Kasumi-1 (cell line): Measurements from ENCODE around the gene AGAP5.
A peak's percentile ranks its signal among the peaks of the same experiment; 100 is the strongest.
"Not testable (repeated sequence)": the region's sequence is repeated elsewhere in the genome, so short reads cannot be mapped to it uniquely, and the experiment has no call there.

Experiments used
- DNase-seq, 2 experiments: peaks; one replicate each; lab custom pipeline; 2025; lab: John Stamatoyannopoulos, UW

AGAP5 gene

DNA sequence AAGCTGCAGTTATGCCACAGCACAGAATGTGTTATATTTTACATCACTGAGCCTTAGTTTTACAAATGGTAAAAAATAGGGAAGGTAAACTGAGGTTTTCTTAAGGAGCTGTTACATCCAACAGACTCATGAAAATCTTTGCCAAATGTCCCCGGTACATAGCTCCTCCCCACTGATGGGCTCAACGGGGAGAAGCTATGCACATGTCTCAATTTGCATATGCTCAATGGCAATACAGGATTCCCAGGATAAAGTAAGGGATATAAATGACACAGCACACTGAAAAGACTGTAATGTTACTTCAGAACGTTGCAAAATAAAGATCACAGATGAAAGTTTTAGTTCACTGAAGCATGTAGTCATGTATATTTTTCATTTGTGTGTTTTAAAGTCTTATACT lies 16.6 kb upstream of the AGAP5 start:
- not testable (repeated sequence) for DNase-seq

DNA sequence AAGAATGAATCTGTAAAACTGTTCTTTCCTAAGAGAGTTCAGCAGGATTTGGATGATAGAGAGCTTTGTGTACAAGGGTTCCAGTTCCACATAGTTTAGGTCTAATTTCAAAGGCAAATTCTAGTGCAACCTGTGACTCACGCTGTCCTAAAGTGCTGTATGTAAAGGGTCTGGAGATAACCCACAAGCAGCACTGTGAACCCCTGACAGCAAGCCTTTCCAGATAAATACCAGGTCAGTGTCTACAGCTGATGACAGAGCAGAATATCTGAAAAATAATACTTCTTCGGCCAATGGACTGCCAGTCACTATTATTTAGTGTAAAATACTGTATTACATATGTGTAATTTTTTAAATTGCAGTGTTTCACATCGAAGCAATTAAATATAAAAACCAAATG lies 16.0 kb upstream of the AGAP5 start:
- DNase-seq = not testable (repeated sequence)

DNA sequence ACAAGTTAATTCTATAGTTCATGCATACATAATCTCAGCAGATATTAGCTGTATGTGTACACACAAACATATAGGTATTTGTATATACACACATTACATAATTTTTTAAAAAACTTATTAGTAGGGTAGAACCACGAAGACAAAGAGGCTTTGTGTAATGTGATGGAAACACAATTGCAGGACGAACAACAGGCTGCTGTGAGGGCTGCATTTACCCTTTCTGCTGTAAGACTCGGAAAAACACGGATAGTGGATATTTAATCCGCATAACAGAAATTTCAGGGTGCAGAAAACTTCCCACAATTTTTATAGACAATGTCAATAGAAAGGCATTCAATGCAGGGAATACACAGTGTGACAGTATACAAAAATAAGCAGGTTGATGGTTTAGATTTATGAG lies 13.8 kb upstream of the AGAP5 start:
- DNase-seq = not testable (repeated sequence)

DNA sequence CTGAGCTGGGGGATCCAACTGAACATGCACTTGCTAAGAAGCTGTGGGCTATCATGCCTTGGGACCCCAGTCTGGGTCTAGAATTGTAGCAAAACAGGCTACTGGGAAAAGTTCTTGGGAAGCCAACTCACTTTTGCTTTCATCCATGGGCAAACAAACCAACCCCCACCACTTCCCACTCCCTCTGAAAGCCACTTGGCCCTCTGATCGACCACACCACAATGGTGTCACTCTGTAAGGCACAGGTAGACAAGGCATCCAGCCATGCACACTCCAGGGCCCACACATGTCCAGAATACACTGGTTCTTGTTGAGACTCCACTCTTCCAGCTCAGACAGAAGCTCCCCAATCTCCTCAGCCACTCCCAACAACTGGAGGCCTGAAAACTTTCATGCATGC lies 10.2 kb upstream of the AGAP5 start:
- DNase-seq = not testable (repeated sequence)

DNA sequence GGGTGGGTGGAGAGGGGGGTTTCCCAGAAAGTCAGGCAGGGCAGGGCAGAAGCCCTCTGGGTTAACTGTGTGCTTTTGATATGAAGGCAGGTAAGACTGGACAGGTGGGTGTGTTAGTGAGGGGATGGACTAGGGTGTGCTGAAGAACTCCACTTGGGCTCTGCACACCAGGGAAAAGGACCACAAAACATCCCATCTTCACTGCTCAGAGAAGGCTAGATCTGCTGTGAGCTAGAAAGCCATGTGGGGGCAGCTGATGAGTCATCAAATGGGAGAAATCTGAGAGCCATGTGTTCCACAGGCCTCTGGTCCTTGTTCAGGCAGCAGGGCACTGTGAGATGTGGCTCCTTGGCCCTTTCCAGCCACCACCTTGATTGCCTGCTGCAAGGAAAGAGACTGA lies 9.7 kb upstream of the AGAP5 start:
- DNase-seq = not testable (repeated sequence)

DNA sequence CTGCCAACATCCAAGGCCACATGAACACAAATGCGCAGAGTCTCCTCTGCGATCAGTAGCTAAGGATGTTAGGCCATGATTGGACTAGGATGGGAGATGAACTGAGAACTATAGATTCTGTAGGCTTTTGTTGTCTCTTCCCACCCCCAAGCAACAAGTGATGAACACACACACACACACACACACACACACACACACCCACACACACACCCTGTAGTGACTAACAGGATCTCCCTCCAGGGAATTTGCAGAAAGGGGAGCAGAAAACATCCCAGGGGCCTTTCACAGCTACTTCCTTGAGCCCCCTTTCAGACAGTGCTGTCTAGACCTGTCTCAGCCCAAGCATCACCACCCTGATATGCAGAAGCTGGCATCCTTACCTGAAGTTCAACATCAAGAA lies 8.6 kb upstream of the AGAP5 start:
- DNase-seq = not testable (repeated sequence)

DNA sequence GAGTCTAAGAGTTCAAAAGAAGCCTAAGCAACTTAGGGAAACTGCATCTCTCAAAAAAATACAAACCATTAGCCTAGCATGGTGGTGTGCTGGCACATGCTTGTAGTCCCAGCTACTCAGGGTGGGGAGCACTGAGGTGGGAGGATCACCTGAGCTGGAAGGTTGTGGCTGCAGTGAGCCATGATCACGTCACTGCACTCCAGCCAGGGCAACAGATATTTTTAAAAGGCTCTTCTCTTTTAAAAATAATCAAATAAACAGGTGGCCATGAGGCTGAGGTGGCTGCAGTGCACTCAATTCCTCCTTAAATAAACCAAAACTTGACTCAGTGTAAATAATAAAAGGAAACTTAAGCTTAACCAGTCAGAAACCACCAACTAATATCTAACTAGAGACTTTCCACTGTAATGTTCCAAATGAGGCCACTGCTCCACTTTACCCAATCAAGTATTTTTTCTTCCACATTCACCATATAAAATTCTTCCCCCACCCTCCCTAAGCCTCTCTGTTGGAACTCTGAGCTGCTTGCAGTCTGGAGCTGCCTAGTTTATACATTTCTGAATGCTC lies 7.7 kb upstream of the AGAP5 start:
- not testable (repeated sequence) for DNase-seq

DNA sequence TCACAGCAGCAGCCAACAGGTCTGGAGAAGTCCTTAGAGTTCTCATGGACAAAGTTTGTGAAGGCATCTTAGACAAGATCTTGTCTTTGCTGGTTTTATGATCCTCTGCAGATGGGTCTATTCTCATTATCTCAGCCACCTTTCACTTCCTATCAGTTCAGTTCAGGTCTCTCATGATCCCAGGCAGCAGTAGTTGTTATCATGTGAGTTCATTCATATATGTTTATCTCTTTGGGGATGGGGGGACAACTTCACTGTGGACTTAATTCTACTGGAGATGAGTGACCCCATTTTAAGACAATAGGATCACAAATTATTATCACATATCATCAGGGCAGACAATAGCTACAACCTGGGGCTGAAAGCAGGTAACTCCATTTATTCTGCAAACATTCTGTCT lies 6.0 kb upstream of the AGAP5 start:
- not testable (repeated sequence) for DNase-seq

DNA sequence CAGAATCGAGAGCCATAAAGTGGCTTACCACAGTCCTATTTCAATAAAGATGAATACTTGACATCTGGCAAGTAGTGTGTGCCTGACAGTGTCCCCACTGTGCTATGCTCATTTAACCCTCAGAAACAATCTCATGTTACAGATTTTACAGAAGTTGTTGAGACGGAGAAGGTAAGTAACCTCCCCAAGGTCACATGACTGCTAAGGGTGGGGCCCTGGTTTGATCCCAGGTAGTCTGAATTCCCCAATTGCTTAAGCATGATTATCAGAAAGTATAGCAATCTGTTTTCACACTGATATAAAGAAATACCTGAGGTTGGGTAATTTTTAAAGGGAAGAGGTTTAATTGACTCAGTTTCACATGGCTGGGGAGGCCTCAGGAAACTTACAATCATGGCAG lies 910 bp upstream of the AGAP5 start:
- not testable (repeated sequence) for DNase-seq

DNA sequence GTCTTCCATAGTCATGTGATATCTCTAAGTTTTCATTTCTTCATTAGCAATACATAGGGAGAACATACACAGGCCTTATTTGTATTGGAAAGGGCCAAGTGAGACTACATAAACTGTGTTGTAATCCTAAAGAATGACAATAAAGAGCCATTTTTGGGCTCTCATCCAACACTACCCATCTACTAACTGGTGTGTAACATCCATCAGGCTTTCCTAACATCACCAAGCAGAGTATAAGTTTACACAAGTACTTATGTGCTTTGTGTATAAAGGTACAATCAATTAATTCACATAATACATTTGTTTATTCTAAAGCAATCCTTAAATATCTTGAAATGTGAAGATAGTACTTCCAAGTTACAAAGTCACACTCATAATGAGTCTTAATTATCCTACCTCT lies 2.6 kb downstream of the AGAP5 start:
- DNase-seq = not testable (repeated sequence)

DNA sequence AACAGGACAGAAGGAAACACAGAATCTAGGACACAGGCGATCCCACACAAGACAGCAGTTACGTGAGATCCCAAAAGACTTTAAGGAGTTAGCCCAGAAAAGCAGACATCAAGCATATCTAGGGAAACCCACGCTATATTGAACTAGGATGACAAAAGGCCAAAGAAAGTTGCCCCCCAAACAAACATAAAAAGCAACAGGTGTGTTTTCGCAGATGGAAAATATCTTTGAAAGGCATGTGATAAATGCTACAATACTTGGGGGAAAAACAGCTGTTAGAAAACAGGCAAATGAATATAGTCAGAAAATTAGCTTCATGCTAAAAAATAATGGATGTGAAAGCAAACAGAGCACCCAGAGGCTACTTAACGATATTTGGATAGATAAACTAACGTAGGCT lies 7.2 kb downstream of the AGAP5 start:
- not testable (repeated sequence) for DNase-seq

DNA sequence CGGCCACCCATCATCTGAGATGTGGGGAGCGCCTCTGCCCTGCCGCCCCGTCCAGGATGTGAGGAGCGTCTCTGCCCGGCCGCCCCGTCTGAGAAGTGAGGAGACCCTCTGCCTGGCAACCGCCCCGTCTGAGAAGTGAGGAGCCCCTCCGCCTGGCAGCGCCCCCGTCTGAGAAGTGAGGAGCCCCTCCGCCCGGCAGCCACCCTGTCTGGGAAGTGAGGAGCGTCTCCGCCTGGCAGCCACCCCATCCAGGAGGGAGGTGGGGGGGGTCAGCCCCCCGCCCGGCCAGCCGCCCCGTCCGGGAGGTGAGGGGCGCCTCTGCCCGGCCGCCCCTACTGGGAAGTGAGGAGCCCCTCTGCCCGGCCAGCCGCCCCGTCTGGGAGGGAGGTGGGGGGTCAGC lies 8.3 kb downstream of the AGAP5 start:
- DNase-seq = not testable (repeated sequence)

DNA sequence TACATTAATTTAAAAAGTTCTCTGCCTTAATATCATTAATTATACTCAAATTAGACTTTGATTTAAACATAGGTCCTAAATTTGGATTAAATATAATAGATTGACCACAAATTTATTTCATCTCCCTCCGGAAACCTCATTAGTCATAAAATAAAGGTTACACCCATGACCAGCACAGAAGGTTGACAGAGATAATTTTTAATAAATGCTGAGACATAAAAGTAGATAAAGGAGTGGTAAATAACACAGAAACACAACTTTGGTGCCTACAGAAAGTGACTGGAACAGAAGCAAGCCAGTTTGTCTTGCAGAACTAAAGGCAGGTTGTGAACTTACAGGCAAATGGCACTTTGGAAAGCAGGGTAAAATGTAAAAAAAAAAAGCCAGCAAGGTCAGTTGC lies 10.3 kb downstream of the AGAP5 start:
- DNase-seq = not testable (repeated sequence)

DNA sequence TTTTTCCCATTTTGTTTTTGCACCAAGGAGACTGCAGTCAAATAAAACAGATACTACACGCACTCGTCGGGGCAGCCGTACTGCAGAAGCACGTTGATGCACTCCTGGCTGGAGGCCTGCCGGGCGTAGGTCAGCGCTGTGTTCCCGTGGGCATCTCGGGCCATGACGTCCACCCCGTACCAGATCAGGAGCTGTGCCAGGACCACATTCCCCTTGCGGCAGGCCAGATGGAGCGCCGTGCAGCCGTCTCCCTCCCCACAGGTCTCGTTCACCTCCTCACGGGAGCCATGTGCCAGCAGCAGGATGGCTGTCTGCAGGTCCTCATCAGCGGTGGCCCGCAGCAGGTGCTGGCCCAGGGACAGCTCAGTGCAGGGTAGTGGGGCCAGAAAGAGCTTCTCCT lies 23.4 kb downstream of the AGAP5 start:
- DNase-seq = not testable (repeated sequence)

DNA sequence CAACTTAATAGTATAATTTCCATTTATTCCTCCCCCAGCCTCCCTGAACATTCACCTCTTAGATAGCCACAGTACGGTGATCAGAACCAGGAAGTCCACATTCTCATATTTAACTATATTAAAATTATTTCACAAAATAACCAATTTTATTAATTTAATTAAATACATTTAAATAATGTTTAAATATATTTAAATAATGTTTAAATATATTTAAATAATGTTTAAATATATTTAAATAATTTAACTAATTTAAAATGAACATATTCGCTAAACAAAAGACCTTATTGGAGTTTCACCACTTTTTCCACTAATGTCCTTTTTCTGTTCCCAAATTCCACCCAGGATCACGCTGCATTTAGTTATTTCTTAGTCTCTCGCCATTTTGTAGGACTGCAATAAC lies 29.5 kb downstream of the AGAP5 start:
- DNase-seq = not testable (repeated sequence)

DNA sequence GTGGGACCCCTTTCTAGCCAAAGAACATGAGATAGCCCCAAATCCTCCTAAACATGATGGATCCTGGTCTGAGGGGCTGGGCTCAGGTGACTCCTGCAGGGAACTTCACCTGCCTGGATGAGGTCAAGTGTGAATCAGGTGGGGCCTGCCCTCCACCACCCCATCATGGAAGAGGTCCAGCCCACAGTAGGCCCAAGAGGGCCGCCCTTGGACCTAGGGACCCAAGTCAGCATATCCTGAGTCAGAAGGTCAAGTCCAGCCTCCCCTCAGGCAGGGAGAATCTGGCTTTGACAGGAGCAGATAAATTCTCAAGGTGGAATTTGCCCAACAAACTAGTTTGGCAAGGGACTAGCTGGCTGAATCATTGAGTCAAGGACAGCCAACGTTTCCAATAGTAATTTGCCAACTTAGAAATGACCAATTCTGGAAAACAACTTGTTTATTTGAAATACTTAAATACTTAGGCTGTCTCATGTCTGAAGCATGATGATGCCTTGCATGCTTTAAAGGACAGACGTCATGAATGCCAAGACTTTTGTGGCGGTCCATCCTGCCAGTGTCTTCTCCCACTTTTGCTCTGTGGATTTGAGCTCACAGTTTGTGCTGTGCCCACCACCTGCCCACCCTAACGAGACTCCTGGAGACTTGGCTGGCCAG lies 31.6 kb downstream of the AGAP5 start:
- DNase-seq = not testable (repeated sequence)

DNA sequence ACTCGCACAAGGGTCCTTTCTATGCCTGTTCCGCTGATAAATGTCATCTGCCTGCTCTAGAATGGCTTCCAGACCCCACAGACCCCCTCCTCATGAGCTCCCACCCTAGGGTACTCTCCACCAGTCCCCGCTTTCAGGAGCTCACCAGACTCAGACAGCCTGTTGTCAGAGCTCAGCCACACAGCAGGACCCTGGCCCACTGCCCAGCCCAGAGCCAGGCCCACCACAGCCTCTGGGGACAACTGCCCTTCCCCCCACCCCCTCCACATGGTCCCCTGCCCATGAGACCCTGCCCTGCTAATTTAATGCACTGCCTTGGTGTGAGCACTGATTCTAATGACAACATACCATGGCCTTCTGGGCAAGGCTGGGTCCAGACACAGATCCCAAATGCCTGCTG lies 32.3 kb downstream of the AGAP5 start:
- DNase-seq = not testable (repeated sequence)

DNA sequence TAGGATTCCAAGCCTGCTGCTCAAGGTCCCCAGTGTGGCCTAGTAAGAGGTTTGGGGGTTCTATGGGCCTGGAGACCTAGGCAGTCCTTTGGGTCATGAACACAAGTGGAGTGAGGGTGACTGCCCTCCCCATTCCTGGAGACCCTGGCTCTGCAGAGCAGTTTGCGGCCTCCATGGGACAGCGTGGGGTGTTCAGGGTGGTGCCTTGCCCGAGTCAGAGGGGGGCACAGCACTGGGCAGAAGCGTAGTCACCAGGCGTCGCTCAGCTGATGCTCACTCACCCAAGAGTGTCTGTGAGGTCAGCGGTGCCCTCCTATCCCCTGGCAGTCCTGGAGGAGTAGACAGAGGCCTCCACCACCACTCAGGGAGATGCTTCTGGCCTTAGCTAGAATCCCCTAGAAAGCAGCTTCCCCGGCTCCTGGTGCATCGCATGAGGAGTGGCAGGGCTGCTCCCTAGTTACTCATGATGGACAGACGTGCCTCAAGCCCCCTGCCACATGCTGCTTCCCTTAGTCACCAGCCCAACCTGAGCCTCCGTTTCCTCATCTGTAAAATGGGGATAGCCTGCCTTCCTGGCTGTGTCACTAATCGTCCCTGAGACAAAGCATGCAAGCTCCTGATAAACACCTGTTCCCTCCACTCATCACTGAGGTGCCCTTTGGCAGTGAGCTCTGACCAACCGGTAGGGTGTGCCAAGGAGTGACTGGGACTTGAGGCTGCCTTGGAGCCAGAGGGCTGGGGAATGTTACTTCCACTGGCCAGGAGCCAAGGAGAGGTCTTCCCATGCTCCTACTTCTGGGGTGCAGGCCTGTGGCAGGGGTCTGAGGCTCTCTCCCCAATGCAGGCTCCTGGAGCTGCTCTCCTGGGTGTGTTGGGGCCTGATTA lies 33.5 kb downstream of the AGAP5 start:
- not testable (repeated sequence) for DNase-seq

DNA sequence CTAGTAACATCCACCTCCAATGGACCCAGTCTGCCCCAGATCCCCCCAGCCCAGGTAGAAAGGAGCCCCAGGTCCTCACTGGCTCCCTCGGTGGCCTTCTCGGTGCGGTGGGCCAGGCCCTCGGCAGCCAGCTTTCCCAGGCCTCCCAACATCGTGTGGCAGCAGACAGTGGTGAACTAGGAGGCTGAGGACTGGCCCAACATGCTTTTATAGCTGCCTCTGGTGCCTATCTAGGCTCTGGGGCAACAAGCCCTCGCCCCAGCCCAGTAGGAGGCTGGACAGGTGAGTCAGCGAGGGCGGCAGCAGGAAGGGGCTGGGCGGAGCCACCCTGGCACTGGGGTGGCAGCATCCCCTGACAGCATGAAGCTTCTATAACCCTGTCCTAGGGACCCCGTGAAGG lies 34.3 kb downstream of the AGAP5 start:
- DNase-seq = not testable (repeated sequence)

DNA sequence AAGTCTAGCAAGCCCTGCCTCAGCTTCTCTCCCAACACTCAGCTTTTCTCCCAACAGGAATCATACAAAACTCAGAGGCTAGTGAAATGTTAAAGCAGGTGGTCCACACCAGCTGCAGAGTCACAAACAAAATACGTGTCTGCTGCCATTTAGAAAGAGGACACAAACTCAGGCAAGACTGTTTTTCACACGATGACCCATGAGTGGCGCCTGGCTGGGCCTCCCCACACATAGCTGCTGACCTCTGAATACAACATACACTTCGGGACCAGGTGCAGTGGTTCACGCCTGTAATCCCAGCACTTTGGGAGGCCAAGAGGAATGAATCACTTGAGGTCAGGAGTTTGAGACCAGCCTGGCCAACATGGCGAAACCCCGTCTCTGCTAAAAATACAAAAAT lies 35.2 kb downstream of the AGAP5 start:
- not testable (repeated sequence) for DNase-seq

DNA sequence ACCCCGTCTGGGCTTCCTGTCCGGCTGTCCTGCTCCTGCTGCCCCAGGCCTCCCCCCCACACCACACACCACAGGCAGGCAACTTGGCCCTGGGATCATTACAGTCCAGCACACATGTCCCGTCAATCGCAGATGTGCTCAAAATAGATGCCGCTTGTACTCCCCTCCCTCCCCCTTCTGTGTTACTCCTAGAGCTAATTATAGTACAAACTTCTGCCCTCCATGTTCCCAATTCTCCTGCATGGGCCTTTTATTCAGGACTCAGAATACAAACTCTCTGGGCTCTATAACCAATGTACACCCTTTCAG lies 42.0 kb downstream of the AGAP5 start, which contains the start of gene SYNPO2L:
TSS of gene SYNPO2L (minus strand) at position 40 of the 309 bp plus-strand sequence. CDS start 107 bp downstream, outside the sequence.
- DNase-seq = peak in 1 of 2 experiments; percentile 34

DNA sequence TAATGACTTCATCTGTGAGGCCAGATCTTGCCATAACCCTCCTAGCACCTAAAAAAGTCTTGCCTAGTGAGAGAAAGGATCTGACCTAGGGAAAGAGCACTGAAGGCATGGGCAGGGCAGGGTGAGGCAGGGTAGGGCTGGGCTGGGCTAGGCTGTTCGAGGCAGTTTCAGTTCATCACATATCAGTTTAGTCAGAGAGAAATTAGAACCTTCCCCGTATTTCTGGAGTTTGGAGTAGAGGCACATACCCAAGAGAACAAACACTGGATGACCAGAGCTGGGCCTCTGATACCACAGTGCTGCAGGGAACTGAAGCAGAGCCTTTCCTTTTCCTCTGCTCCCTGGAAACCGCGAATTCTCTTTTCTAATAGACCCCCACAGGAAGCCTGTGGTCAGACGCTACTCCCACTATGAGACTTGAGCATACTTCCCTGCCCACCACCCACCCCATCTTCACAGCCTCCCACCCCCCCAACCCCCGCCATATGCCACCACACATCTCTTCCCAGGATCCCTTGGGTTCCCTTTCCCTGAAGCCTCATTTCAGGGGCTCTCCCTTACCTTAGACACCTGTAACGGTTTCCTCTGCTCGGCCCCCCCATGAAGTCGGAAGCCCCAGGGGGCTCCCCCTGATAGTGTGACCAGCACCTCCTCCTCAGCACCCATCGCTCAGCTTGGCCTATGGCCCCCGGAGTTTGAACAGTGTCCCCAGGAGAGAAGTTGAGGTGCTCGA lies 42.5 kb downstream of the AGAP5 start:
- DNase-seq = peak; percentile 75 to 82
